Parathyroid adenoma (tissue), 2 donors: ENCODE results near the gene PKP4.

Source experiments
- H2AFZ ChIP-seq: fragments of 300-600 bp; sonication (generic); one replicate; pipeline ENCODE4 v1.7.0; 2017; ENCODE audit warnings: antibody characterized with exemption, mild to moderate bottlenecking
- H3K27ac ChIP-seq: fragments of 300-600 bp; sonication (generic); one replicate; pipeline ENCODE4 v1.7.0; 2017
- H3K27me3 ChIP-seq: fragments of 300-600 bp; sonication (generic); one replicate; pipeline ENCODE4 v1.7.0; 2017; ENCODE audit warnings: low read length; ENCODE audit not compliant: control insufficient read depth, insufficient read depth
- H3K36me3 ChIP-seq: fragments of 300-600 bp; sonication (generic); one replicate; pipeline ENCODE4 v1.7.0; 2017; ENCODE audit warnings: low read length; ENCODE audit not compliant: control insufficient read depth, insufficient read depth
- H3K4me1 ChIP-seq: fragments of 300-600 bp; sonication (generic); one replicate; pipeline ENCODE4 v1.7.0; 2017; ENCODE audit warnings: control low read depth
- H3K4me2 ChIP-seq: fragments of 300-600 bp; sonication (generic); one replicate; pipeline ENCODE4 v1.7.0; 2017; ENCODE audit warnings: low read length
- H3K4me3 ChIP-seq: fragments of 300-600 bp; sonication (generic); one replicate; pipeline ENCODE4 v1.7.0; 2017; ENCODE audit warnings: low read depth, low read length
- H3K79me2 ChIP-seq: fragments of 300-600 bp; sonication (generic); one replicate; pipeline ENCODE4 v1.7.0; 2017; ENCODE audit warnings: control low read depth
- H3K9ac ChIP-seq: fragments of 300-600 bp; sonication (generic); one replicate; pipeline ENCODE4 v1.7.0; 2017; ENCODE audit warnings: mild to moderate bottlenecking
- H3K9me3 ChIP-seq: fragments of 300-600 bp; sonication (generic); one replicate; pipeline ENCODE4 v1.7.0; 2017; ENCODE audit warnings: low read length; ENCODE audit not compliant: control insufficient read depth
- CTCF ChIP-seq: fragments of 300-600 bp; sonication (generic); IDR thresholded peaks from one replicate; pipeline ENCODE4 v1.7.0; 2017; ENCODE audit warnings: antibody characterized with exemption, mild to moderate bottlenecking
- donor health status: primary hyperparathyroidism.

PKP4 gene

DNA sequence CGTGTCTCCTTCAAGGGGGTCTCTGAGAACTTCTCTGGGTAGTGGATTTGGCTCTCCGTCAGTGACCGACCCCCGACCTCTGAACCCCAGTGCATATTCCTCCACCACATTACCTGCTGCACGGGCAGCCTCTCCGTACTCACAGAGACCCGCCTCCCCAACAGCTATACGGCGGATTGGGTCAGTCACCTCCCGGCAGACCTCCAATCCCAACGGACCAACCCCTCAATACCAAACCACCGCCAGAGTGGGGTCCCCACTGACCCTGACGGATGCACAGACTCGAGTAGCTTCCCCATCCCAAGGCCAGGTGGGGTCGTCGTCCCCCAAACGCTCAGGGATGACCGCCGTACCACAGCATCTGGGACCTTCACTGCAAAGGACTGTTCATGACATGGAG, 168.2 kb downstream of the PKP4 start:
- no peaks in the 10 kb centered on the region for H3K27me3 ChIP-seq
- no peak overlapping the region for H3K4me3 ChIP-seq
- H3K9ac ChIP-seq, result no peak overlapping the region
- no peak overlapping the region for H2AFZ ChIP-seq
- no peaks in the 10 kb centered on the region for H3K79me2 ChIP-seq
- no peaks in the 10 kb centered on the region for H3K4me1 ChIP-seq
- TF ChIP-seq CTCF, result no peak
- no peaks in the 10 kb centered on the region for H3K36me3 ChIP-seq
- no peaks in the 10 kb centered on the region for H3K9me3 ChIP-seq
- H3K27ac ChIP-seq, result no peak overlapping the region
- no peak overlapping the region for H3K4me2 ChIP-seq

- Histone ChIP-seq H3K27me3 (no peaks in the 10 kb centered on the region), H3K27ac (no peak overlapping the region), H3K9ac (no peak overlapping the region), H3K4me2 (no peak overlapping the region), H2AFZ (no peak overlapping the region), H3K79me2 (no peaks in the 10 kb centered on the region), H3K4me3 (no peak overlapping the region), H3K36me3 (no peaks in the 10 kb centered on the region), H3K4me1 (no peaks in the 10 kb centered on the region), H3K9me3 (no peaks in the 10 kb centered on the region)
- no peak for TF ChIP-seq CTCF
Measured at GRCh38 chr2:158629116-158629515, 172.4 kb downstream of the PKP4 start.

- H3K79me2 ChIP-seq, result no peaks in the 10 kb centered on the region
- H3K4me1 ChIP-seq, result no peaks in the 10 kb centered on the region
- no peak overlapping the region for H3K9ac ChIP-seq
- H2AFZ ChIP-seq, result no peak overlapping the region
- no peaks in the 10 kb centered on the region for H3K36me3 ChIP-seq
- H3K4me3 ChIP-seq, result no peak overlapping the region
- no peak overlapping the region for H3K27ac ChIP-seq
- H3K27me3 ChIP-seq, result no peaks in the 10 kb centered on the region
- H3K9me3 ChIP-seq, result no peaks in the 10 kb centered on the region
- TF ChIP-seq CTCF, result no peak
- H3K4me2 ChIP-seq, result no peak overlapping the region
Measured at GRCh38 chr2:158633261-158633660, 176.5 kb downstream of the PKP4 start.

- no peaks in the 10 kb centered on the region for H3K36me3 ChIP-seq
- H3K4me2 ChIP-seq, result no peak overlapping the region
- H2AFZ ChIP-seq, result no peak overlapping the region
- H3K27me3 ChIP-seq, result no peaks in the 10 kb centered on the region
- TF ChIP-seq CTCF, result no peak
- H3K4me1 ChIP-seq, result no peaks in the 10 kb centered on the region
- H3K4me3 ChIP-seq, result no peak overlapping the region
- no peaks in the 10 kb centered on the region for H3K79me2 ChIP-seq
- H3K9ac ChIP-seq, result no peak overlapping the region
- no peak overlapping the region for H3K27ac ChIP-seq
- no peaks in the 10 kb centered on the region for H3K9me3 ChIP-seq
Measured at GRCh38 chr2:158634627-158635026, 177.9 kb downstream of the PKP4 start.

GRCh38 chr2:158635961-158636601, 179.3 kb downstream of the PKP4 start:
- no peak overlapping the region for H3K9ac ChIP-seq
- H3K27me3 ChIP-seq, result no peaks in the 10 kb centered on the region
- no peak for TF ChIP-seq CTCF
- H3K4me1 ChIP-seq, result no peaks in the 10 kb centered on the region
- no peak overlapping the region for H3K4me3 ChIP-seq
- H3K4me2 ChIP-seq, result no peak overlapping the region
- H2AFZ ChIP-seq, result no peak overlapping the region
- no peaks in the 10 kb centered on the region for H3K9me3 ChIP-seq
- no peaks in the 10 kb centered on the region for H3K79me2 ChIP-seq
- H3K27ac ChIP-seq, result no peak overlapping the region
- no peaks in the 10 kb centered on the region for H3K36me3 ChIP-seq
